SKM-1 treated with dmso at 0.1 percent for 144 hours (cell line): ENCODE results near the gene ASCC3.

Experiments used
- DNase-seq: peaks from one replicate; lab custom pipeline; 2025; ENCODE audit not compliant: unreplicated experiment; lab: John Stamatoyannopoulos, UW

The ASCC3 gene

GRCh38 chr6:100467129-100468015 lies 413.8 kb downstream of the ASCC3 start:
- DNase-seq, result no peak

- no peak for DNase-seq
These were observed 414.6 kb downstream of the ASCC3 start for GRCh38 chr6:100466410-100467128.

GRCh38 chr6:100465701-100466409 lies 415.3 kb downstream of the ASCC3 start:
- DNase-seq, result no peak

- DNase-seq, result no peak
These were observed 416.0 kb downstream of the ASCC3 start, which contains the start of gene SIM1 for GRCh38 chr6:100464903-100465700. SIM1 (minus strand) TSS chr6:100464921; CDS start chr6:100463468, 1,453 bp downstream.

- DNase-seq, result no peak
These were observed 416.8 kb downstream of the ASCC3 start for GRCh38 chr6:100464162-100464851.

GRCh38 chr6:100463630-100464161 lies 417.4 kb downstream of the ASCC3 start:
- no peak for DNase-seq

GRCh38 chr6:100462706-100463629 lies 418.2 kb downstream of the ASCC3 start:
- no peak for DNase-seq

GRCh38 chr6:100461917-100462705 lies 419.0 kb downstream of the ASCC3 start:
- no peak for DNase-seq

- no peak for DNase-seq
These were observed 419.7 kb downstream of the ASCC3 start for GRCh38 chr6:100461278-100461916.

GRCh38 chr6:100460650-100461204 lies 420.4 kb downstream of the ASCC3 start:
- no peak for DNase-seq

GRCh38 chr6:100459592-100460184 lies 421.4 kb downstream of the ASCC3 start:
- no peak for DNase-seq

GRCh38 chr6:100458841-100459591 lies 422.1 kb downstream of the ASCC3 start:
- no peak for DNase-seq
